Activated CD4-positive, alpha-beta T cell treated with anti-CD3 and anti-CD28 coated beads for 4 hours (primary cell): Measurements from ENCODE around the gene PNCK.

Experiments used
- DNase-seq, 2 donors: peaks; one replicate each; pipeline ENCODE4 v3.0.0-alpha.2; 2020

The PNCK gene

DNA sequence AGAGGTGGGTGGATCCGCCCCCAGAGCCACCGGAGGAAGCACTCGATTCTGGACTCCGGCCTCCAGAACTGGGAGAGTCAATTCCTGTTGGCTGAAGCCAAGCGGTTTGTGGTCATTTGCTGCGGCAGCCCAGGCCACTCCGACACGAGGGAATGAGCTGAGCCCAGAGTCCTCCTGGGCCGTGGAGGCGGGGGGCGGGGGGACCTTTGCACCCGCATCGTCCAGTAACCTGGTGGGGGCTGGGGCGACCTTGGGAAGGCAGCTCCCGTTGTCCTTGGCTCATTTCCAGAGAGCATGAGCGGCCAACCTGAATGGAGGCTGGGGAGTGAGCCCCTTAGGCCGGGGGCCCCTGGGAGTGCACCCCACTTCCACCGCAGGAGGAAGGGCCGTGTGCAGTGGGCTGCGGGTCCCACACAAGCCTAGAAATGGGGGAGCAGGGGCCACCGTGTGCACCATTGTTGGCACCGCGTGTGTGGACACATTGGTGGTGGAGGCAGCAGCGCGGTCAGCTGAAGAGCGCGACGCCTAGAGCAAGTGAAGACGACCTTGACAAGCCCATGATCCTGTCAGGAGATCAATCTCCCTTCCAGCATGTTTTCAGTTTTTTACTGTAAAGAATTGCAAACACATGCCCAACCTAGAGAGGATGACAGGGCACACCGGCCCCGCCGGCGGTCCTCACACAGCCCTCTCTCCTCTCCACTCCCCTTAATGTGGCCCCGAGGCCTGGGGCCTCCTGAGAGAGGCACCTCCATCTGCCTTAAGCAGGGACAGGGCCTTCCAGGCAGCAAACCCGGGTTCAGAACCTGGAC, 46.5 kb downstream of the PNCK start:
- DNase-seq: no peak

DNA sequence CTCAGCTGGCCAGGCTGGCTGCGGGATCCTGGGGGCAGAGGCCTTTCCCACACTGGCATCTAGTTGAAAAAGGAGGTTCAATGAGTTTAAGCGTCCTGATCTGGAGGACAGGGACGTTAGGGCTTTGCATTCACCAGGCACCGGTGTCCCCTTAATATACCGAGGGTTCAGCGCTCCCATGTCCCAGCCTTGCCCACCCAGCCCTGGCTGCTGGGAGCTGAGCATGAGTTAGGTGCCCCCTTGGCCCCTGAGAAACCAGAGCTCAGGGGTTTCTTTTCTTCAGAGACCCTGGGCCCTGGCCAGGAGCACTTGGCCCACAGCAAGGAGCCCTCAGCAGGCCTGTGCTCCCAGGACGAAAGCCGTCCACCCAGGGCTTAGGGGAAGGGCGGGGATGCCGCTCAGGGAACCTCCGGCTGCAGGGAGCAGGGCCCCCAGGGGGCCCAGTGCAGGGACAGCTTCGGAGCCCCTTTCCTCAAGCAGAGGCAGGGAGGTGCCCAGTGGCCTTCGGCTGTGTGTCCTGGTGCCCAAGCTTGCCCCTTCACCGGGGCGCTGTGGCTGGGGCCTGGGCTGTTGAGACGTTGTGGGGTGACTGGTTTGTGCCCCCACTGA, 47.5 kb downstream of the PNCK start:
- DNase-seq: no peak

DNA sequence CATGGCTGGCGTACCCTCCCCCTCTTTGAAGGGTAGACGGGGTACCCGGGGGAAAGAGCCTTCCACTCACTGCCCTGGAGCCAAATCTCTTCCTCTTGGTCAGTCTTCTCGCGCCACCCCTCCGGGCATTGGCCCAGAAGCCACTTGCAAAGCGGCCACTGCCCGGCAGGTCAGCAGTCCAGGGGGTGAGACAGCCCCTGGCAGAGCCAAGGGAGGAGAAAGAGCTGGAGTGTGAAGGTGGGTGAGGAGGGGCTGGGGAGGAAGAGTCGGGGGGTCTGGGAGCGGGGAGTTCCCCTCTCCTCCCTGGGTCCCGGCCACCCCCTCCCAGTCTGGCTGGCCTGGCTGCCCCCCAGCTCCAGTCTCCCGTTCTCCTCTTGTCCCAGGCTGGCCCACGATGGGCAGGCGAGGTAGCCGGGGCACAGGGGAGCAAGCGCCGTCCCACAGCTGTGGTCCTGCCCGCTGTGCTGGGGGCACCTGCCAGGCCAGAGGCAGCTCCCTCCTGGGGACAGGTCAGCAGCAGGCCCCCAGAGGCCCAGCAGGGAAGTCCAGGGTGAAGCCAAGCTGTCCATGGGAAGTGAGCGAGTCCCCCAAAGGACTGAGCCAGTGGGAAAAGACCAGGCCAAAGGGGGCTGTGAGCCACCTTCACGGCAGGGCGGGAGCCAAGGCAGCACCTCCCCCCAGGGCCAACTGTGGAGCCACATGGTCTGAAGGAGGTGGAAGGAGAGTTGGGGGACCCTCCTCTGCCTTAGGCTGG, 48.2 kb downstream of the PNCK start:
- no peak for DNase-seq

DNA sequence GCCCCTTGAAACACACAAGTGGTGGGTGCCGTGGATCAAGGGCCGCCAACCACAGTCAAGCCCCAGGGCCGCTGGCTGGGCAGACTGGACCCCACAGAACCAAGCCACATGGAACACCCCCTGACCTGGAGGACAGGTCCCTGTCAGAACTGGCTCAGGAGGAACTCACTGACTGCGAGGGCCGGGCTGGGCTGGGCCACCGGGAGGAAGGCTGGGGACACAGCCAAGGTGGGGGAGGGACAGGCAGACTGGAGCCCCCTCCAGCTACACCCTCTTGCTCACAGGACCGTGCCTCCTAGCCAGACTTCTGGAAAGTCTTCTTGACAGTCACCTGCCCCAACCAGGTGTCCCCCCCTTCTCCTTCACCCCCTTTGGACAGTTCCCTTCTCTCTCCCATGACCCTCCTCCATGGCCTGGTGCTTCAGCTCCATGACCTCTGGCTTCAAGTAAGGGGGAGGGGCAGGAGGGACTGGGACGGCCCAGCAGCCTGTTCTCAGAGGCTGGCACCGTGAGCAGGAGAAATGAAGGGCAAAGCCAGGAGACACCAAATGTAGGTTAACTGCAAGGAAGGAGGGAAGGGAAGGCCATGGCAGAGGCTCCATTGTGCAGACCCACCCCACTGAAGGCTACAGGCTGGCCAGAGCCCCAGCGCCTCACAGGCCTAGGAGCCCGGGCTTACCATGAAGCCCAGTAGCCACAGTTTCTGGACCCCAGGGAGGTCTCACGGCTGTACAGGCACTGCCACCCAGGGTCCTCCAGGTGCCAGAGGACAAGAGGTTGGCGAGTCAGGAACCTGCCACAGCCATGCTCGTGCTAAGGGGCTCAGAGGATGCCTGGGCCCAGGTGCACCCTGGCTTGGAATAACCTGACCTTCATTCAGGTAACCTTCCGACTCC, 49.2 kb downstream of the PNCK start:
- no peak for DNase-seq

DNA sequence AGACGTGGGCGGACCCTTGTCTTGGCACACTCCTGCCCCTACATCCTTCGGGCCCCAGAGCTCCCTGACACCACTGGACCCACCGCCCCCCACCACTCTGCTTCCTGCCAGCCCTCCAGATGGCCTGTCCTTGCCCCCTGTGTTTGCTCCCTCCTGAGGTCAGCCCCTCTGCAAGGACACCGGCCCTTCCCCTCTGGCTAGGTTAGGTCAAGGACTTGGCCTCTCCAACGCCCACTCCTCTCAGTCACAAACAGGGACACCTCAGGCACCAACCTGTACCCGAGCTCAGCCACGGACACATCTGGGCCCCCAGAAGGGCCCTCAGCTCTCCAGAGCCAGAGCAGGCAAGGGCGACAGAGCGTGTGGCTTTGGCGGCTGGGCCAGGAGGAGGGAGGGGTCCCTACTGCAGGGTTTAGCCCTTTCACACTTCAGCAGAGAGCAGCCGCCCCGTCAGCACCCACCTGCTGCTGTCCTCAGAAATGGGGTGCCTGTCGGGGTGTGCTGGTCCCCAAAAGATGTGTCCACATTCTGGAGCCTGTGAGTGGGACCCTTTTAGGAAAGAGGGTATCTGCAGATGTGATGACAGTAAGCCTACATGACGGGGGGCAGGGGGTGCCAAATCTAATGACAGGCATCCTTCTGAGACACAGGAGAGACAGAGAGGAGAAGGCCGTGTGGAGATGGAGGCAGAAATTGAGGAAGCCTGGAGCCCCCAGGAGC, 50.1 kb downstream of the PNCK start:
- no peak for DNase-seq

DNA sequence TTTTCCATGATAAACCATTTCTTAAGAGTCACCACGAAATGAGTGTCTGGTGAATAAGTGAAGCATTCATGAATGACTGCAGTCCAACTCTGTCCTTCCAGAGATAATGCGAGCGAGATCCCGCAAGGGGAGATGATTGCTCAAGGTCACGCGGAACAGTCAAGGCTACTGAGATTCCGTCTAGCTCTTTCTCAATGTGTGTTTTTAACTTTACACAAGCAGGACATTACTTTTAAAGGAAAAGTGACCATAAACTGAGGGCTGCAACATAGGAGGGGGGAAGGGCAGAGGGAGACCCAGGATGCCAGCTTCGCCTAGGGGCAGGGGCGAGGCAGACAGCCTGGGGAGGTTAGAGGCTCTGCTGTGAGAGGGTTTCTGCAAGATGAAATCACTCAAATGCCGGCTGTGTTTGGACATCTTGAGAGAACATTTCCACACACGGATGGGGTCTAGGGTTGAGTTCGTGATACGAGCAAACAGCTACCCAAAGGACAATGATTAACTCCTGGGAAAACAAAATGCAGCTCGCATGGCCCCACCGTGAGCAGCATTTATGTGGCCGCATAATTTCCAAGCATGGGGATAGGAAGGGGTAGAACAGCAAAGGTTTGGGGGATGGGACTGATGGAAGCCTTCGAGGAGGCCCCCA, 50.8 kb downstream of the PNCK start:
- no peak for DNase-seq

DNA sequence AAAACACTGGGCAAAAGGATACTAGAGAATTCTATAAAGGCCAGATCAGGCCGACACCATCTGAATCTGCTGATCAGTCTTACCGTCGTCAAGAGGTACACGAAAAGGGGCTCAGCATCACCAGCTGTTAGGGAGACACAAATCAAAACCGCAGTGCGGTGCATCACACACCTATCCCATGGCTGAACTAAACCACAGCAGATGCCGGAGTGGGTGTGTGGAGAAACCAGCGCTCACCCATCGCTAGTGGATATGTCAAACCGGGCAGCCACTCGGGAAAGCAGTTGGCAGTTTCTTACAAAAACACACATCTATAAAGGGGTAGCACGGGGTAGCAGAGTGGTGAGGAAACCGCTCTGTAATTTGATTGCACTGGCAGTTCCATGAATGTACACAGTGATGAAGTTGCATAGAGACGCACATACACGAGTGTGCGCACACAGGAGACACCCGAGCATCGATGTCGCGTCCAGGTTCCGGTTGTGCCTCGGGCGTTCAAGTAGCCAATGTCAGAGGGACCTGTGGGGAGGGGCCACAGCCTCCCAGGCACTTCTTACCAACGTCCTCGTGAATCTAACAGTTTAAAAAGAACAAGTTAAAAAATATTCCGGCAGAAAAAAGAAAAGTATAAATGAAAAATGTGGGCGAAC, 51.5 kb downstream of the PNCK start:
- no peak for DNase-seq

DNA sequence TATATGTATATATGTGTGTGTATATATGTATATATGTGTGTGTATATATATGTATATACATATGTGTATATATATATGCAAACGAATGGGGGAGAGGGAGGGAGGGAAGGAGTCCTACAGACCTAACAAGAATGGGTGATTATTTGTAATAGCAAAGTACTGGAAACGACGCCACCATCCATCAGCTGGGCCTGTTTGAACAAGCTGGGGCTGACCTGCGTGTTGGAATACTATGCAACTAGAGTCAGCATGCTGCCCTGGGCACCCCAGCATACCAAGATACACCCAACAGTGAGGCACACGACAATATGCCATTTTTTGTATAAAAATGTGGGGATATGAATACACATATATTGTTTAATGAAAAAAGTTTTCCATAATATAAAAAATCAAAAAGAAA, 53.0 kb downstream of the PNCK start:
- DNase-seq: no peak
